GM10847 (cell line): ENCODE results near the gene SPRED3.

Experiments
- POLR2A ChIP-seq: IDR thresholded peaks from 2 replicates; pipeline ENCODE4 v1.6.1; 2011; ENCODE audit not compliant: insufficient read length; ENCODE audit errors: extremely low read depth

The SPRED3 gene, protein sequence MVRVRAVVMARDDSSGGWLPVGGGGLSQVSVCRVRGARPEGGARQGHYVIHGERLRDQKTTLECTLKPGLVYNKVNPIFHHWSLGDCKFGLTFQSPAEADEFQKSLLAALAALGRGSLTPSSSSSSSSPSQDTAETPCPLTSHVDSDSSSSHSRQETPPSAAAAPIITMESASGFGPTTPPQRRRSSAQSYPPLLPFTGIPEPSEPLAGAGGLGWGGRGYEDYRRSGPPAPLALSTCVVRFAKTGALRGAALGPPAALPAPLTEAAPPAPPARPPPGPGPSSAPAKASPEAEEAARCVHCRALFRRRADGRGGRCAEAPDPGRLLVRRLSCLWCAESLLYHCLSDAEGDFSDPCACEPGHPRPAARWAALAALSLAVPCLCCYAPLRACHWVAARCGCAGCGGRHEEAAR

DNA sequence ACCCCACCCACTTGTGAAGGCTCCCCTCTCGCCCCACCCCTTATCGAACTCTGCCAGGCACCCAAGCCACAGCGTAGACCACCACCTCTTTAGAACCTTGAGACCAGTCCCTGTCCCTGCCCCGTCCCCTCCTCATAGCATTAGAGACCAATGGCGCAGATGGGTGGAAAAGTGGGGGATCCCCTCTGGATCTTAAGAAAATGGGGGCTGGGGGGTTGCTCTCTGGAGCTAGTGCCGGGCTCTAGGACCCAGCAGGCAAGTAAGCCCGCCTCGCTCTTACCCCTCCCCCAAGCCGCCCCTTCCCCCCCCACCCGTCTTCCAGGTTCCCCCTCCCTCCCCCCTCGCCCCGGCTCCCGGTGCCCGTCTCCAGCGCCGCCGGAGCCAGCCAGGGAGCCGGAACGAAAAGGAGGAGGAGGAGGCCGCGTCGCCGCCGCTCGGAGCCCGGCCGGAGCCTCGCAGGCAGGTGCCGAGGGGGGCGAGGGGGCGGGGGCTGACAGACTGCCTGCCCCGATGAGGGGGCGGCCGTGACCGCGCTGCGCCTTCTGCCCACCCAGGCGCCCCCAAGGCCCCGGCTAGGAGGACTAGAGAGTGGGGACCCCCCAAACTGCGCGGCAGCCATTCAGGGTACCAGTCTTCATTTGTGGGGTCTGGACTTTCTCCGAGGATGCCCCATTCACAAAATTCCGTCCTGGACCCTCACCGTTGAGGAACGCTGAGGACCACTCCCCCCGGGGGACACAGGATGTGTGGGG, at the start of gene SPRED3:
Gene SPRED3 (plus strand): TSS at position 349 of the 752 bp plus-strand sequence. CDS start 1,606 bp downstream, outside the sequence.
- TF ChIP-seq POLR2A = no peak

DNA sequence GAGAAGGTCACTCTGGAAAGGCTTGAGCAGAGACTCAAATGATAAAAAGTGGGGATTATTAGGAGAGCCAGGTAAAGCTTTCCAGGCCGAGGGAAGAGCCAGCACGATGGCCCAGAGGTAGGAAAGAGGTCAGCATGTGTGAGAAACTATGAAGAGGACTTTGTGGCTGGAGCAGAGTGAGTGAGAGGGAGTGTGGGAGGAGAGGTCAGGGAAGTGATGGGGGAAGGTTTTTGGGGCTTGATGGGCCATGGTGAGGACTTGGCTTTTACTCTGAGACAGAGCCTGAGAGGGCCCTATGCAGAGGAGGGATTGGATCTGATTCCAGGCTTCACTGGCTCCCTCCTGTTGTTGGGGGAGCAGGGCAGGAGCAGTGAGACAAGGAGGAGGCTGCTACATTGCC, 47.6 kb upstream of the SPRED3 start:
- no peak for TF ChIP-seq POLR2A

DNA sequence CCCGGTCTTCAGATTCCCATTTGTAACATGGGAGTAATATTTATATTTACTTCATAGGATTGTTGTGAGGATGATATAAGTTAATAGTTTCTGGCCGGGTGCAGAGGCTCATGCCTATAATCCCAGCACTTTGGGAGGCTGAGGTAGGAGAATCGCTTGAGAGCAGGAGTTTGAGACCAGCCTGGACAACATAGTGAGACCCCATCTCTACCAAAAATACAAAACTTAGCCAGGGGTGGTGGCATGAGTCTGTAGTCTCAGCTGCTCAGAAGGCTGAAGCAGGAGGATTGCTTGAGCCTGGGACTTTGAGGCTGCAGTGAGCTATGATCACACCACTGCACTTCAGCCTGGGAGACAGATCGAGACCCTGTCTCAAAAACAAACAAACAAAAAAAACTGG, 41.7 kb upstream of the SPRED3 start:
- no peak for TF ChIP-seq POLR2A

DNA sequence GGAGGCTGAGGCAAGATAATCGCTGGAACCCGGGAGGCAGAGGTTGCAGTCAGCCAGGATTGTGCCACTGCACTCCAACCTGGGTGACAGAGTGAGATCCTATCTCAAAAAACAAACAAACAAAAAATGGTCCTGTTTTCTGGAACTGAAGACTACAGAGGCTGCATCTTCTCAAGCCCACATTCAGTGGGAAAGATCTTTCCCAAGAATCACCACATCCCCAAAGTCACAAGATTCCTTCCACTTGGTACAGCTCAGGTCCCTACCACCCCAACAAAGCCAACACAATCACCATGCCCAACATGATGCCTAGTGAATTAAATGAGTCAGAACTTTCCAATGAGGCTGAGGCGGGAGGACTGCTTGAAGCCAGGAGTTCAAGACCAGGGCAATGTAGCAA, 37.6 kb upstream of the SPRED3 start:
- TF ChIP-seq POLR2A = no peak

DNA sequence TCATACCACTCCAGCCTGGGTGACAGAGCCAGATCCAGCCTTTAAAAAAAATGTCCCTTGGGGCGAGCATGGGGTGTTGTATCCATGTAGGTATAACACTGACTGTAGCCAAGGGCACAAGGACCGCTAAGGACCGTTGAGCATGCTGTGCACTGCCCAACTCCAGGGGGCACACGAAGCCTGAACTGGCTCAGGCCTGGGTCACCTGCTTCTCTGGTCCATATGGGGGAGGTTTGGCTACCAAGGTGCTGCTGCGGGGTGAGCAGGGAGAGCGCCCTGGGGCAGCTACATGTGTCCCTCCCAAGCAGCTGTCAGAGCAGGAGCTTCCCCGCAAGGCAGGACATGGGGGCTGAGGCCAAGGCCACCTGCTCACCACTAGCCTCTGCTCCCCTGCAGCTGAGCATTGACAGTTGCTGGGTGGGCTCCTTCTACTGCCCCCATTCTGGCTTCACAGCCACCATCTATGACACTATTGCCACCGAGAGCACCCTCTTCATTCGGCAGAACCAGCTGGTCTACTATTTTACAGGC, 36.6 kb upstream of the SPRED3 start:
- no peak for TF ChIP-seq POLR2A

DNA sequence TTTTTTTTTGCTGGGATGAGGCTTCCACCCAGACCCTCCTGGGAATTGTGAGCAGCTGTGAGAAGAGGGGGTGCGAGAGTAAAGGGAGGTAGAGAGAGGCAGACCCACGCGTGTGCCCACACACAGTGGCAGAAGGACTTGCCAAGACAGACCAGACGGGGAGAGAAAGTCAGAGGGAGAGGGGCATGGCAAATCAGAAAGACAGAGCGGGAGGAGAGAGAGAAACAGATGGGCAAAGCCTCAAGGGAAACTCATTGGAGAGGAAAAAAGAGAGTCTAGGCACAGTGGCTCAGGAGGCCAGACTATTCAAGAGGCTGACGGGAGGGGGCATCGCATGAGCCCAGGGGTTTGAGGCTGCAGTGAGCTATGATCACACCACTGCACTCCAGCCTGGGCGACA, 35.9 kb upstream of the SPRED3 start:
- TF ChIP-seq POLR2A = no peak

DNA sequence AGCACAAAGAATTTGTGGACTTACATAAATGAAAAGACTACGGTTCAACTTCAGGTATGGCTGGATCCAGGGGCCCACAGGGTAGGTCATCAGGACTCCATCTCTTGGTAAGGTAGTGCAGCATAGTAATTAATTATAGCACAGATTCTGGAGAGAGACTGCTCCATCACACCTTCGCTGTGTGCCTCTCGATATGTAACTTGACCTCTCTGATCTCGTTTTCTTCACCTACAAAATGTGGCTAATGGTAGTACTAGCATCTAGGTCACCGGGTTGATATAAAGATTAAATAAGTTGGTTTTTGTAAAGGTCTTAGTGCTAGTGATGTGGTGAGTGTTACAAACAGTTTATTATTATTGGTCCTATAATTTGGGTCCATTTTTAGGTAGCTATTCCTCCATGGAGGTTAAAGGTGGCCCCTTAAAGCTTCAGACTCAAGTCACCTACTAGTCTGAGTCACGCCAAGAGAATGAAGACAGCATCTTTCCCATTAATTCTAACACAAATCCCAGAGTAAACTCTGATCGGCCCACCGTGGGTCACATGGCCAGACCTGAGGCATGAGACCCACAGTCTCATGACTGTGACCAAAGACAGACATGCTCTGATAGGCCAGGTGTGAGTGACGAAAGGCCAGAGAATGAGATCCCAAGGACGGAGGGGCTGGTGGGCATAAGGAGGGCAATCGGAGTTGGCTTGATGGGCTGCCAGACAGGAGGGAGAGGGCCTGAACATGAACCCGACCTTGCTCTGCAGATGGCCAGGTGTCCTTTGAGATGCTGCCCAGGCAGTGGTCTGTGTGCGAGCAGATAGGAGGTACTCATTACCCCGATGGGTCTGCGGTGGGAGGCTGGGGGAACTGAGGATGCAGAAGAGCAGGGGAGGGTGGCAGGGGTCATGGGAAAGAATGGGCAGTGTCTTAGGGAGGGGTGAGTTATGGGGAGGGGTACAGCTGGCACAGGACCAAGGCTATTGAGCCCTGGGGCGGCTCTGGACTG, 32.5 kb upstream of the SPRED3 start:
- TF ChIP-seq POLR2A = no peak

DNA sequence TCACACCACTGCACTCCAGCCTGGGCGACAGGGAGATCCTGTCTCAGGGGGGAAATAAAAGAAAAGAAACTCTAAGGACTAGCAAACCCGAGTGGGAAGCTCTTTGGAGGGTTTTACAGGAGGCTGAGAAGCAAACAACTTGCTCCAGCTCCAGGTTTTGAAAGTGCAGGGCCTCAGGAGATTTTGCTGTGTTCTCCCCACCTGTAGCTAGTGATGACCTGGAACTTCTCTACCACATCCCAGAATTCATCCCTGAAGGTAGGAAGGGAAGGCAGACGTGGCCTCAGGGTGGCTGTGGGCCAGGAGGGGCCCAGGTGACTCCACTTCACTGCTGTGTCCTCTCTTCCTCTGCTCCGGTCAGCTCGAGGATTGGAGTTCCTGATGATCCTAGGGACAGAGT, 30.4 kb upstream of the SPRED3 start:
- no peak for TF ChIP-seq POLR2A

DNA sequence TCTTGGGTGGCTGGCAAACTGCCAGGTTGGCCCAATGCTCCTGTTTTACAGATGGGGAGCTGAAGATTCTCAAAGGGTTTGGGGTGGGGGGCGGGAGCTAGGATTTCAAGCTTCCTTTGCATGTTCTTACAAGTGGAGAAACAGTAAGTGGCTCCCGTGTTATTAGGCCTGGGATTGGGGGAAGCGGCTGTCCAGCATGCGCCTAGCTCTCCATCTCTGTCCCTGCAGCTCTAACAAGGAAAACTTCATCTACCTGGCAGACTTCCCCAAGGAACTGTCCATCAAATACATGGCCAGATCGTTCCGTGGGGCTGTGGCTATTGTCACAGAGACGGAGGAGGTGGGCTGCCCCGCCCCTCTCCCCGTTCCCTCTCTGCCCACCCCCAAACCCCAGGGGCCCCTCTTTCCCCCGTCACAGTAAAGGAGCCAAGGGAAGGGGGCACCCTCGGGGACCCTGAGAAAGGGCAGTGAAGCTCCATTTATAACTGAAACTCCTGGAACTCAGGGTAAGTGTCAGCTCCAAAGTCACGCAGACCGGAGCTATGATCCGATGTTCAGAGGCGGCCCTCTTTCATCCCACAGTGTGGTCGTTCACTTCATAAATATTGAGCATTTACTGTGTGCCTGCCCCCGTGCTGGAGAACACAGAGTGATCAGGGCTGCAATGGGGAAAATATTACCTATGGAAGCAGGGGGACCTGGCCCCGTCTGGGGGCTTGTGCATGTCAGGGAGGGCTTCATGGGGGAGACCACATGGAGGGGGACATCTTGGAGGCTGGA, 29.1 kb upstream of the SPRED3 start:
- no peak for TF ChIP-seq POLR2A

DNA sequence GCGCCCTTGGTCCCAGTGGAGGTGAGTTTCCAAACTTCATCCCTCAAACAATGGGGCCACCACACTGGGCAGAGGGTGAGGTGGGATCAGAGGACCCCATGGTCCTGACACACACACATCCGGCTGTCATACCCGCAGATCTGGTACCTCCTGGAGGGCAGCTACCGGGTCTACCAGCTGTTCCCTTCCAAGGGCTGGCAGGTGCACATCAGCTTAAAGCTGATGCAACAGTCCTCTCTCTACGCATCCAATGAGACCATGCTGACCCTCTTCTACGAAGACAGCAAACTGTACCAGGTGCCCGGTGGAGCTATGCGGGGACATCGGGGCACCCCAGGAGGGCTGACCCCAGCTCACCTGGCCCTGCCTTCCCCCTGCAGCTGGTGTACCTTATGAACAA, 28.1 kb upstream of the SPRED3 start:
- no peak for TF ChIP-seq POLR2A

DNA sequence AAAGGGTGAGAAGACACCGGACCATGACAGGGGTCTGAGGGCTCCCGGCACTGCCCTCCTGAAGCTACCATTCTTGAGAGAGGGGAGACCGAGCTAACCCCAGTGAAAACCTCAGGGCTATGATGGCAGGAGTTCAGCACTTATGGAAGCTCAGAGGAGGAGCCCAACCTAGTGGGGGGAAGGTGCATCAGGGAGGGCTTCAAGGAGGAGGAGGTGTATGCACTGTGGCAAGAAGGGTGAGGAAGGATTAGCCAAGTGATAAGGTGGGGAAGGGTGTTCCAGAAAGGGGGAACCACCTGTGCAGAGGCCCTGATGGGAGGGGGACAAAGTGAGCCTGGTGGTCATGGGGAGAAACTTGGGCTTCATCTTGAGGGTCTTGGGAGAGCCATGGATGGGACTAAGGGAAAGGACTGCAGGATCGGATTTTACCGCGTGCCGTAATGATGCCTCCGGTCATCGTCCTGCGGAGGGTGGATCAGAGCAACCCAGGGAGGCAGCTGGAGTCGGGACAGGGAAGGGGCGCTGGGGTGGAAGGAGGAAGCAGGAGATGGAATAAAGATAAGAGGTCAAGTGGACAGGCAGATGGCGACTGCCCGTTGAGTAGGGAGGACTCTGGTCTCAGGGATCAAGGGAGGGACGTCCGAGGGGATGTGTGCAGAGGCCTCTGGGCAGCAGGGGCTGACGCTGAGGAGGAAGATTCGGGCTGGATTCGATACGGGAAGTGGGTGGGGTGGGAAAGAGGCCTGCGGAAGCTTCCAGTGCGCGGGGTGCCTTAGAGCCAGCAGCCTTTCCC, 27.5 kb upstream of the SPRED3 start:
- no peak for TF ChIP-seq POLR2A

DNA sequence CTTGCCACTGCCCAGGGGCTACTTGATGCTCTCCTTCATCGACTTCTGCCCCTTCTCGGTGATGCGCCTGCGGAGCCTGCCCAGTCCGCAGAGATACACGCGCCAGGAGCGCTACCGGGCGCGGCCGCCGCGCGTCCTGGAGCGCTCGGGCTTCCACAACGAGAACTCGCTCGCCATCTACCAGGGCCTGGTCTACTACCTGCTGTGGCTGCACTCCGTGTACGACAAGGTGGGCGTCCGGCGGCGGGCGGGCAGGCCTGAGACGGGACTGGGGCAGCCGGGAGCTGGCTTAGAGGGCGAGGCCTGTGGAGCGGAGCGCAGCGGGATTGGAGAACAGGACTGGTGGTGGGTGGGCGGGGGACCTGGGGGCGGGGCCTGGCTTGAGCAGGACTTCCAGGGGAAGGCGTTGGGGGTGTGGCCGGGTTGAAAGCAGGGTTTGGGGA, 26.8 kb upstream of the SPRED3 start:
- TF ChIP-seq POLR2A = no peak

DNA sequence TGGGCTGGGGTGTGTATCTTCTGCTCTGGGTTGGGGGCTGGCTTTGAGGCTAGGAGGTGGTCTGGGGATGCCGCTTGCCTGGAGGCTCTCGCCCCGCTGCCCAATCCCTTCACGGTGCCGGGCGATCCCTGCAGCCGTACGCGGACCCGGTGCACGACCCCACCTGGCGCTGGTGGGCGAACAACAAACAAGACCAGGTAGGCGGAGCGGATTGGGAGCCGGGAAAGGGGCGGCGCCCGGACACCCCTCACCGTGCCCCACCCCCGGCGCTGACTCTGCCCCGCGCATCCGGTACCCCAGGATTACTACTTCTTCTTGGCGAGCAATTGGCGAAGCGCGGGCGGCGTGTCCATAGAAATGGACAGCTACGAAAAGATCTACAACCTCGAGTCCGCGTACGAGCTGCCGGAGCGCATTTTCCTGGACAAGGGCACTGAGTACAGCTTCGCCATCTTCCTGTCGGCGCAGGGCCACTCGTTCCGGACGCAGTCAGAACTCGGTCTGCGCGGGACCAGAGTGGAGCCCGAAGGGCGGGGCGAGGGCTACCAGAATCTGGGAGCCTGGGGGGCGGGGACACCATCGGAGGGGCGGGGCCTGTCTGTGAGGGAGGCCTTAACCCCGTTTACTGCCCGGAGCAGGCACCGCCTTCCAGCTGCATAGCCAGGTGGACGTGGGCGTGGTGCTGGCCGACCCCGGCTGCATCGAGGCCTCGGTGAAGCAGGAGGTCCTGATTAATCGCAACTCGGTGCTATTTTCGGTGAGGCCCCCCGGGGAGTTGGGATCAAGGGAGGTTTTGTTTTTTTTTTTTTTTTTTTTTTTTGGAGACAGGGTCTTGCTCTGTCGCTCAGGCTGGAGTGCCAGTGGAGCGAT, 26.2 kb upstream of the SPRED3 start:
- no peak for TF ChIP-seq POLR2A

DNA sequence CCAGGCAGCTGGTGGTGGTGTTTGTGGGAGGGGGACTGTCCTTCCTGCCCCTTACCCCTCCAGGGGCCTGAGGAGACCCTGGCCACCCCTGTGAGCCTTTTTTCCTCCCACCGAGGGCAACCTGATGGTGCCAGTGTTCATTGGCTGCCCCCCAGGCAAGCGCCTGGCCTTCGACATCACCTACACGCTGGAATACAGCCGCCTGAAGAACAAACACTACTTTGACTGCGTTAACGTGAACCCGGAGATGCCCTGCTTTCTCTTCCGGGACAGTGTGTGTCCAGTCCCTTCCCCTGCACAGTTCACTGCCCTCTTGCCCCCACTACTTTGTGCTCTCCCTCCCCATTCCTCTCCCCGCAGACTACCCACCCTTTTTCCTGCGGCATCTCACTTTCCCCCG, 21.5 kb upstream of the SPRED3 start:
- no peak for TF ChIP-seq POLR2A
